Neural progenitor cell (in vitro differentiated cells): ENCODE measurements around the gene MEOX1.

Source experiments
- CTCF ChIP-seq: fragments of 200-600 bp; sonication (generic); IDR thresholded peaks from 2 replicates; pipeline ENCODE4 v1.5.1; 2017; ENCODE audit warnings: antibody characterized with exemption, mild to moderate bottlenecking
- EZH2 ChIP-seq: fragments of 200-600 bp; sonication (generic); IDR thresholded peaks from 2 replicates; pipeline ENCODE4 v1.6.1; 2017; ENCODE audit warnings: antibody characterized with exemption, mild to moderate bottlenecking, moderate library complexity

GRCh38 chr17:43671031-43671692 lies 9.4 kb upstream of the MEOX1 start:
- TF ChIP-seq CTCF (no peak), EZH2 (no peak)
